Vagina (tissue), 2 donors: Measurements from ENCODE around the gene DDR1.

ENCODE experiments used
- CTCF ChIP-seq, 3 experiments: fragments of 450-650 bp in 2 of 3; fragments of 200-600 bp in 1 of 3; sonication (generic) in 1 of 3; IDR thresholded peaks; one replicate each; pipeline ENCODE4 v1.5.1; 2017 to 2019; ENCODE audit warnings: antibody characterized with exemption in 3 of 3, mild to moderate bottlenecking in 2 of 3, moderate library complexity in 2 of 3
- POLR2A ChIP-seq, 2 donors: fragments of 450-650 bp; IDR thresholded peaks; one replicate each; pipeline ENCODE4 v1.6.1; 2017; ENCODE audit warnings: antibody characterized with exemption in 2 of 2, mild to moderate bottlenecking in 2 of 2, moderate library complexity in 2 of 2

DNA sequence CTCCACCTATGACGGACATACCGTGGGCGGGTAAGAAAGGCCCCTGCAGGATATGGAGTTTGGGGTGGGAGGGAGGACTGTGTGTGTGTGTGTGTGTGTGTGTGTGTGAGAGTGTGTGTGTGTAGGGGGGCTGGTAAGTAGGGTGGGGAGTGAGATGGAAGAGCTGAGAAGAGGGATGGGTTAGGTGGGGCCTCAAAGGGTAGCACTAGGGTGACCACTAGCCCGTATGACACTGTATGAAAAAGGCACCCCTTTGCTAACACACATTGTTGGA, 7.1 kb downstream of the DDR1 start:
- TF ChIP-seq CTCF (IDR thresholded peaks at IDR 0.05) (no peak), POLR2A (IDR thresholded peaks at IDR 0.05) (no peak)
